ENCODE data around the gene GSKIP.

The GSKIP gene

GRCh38 chr14:96383445-96383844, 20.1 kb downstream of the GSKIP start:
- no peak for DNase-seq

- no peak for DNase-seq
Measured at GRCh38 chr14:96384053-96384452, 20.7 kb downstream of the GSKIP start.

GRCh38 chr14:96384740-96385139, 21.4 kb downstream of the GSKIP start:
- DNase-seq = no peak

- DNase-seq = no peak
Measured at GRCh38 chr14:96385385-96385784, 22.1 kb downstream of the GSKIP start.

- DNase-seq = no peak
Measured at GRCh38 chr14:96390965-96391292, 27.6 kb downstream of the GSKIP start.

- DNase-seq = peak; percentile 98 to 99
Measured at GRCh38 chr14:96391293-96392118, 28.2 kb downstream of the GSKIP start.

- DNase-seq = no peak
Measured at GRCh38 chr14:96393071-96393691, 29.9 kb downstream of the GSKIP start.

- DNase-seq = no peak
Measured at GRCh38 chr14:96394047-96394815, 30.9 kb downstream of the GSKIP start.

GRCh38 chr14:96398432-96398831, 35.1 kb downstream of the GSKIP start:
- DNase-seq = no peak

- no peak for DNase-seq
Measured at GRCh38 chr14:96398921-96399320, 35.6 kb downstream of the GSKIP start.

- no peak for DNase-seq
Measured at GRCh38 chr14:96399405-96399804, 36.1 kb downstream of the GSKIP start.

GRCh38 chr14:96400495-96400894, 37.2 kb downstream of the GSKIP start:
- no peak for DNase-seq

GRCh38 chr14:96403409-96403808, 40.1 kb downstream of the GSKIP start:
- DNase-seq = no peak

GRCh38 chr14:96405677-96406076, 42.4 kb downstream of the GSKIP start:
- no peak for DNase-seq

GRCh38 chr14:96407935-96408570, 44.7 kb downstream of the GSKIP start:
- no peak for DNase-seq

- DNase-seq = no peak
Measured at GRCh38 chr14:96408608-96409007, 45.3 kb downstream of the GSKIP start.

- no peak for DNase-seq
Measured at GRCh38 chr14:96409701-96410100, 46.4 kb downstream of the GSKIP start.

GRCh38 chr14:96410119-96410518, 46.8 kb downstream of the GSKIP start:
- no peak for DNase-seq

- DNase-seq = no peak
Measured at GRCh38 chr14:96413526-96413925, 50.2 kb downstream of the GSKIP start.

GRCh38 chr14:96415559-96415958, 52.2 kb downstream of the GSKIP start:
- DNase-seq = no peak

GRCh38 chr14:96416292-96416691, 53.0 kb downstream of the GSKIP start:
- DNase-seq = no peak

GRCh38 chr14:96417254-96417653, 53.9 kb downstream of the GSKIP start:
- DNase-seq = no peak

- DNase-seq = no peak
Measured at GRCh38 chr14:96418075-96418474, 54.7 kb downstream of the GSKIP start.
